A549 (cell line): ENCODE measurements around the gene DEFB132. TPM values are rescaled to one million over a fixed set of nuclear protein-coding genes. Genes with fewer than 3 reads are reported as not detected.

Source experiments
- ATAC-seq, 2 experiments: fragments of 200-7000 bp in 1 of 2; fragments of >200 bp in 1 of 2; cut with Nextera tagmentation in 1 of 2; cut with Tn5 transposase in 1 of 2; 3 replicates each; pipeline versions ENCODE4 v1.8.0 to v1.9.1; 2018 to 2020; ENCODE audit warnings: mild to moderate bottlenecking in 1 of 2, moderate library complexity in 1 of 2
- CTCF ChIA-PET: fragments of 300-600 bp; sonication (Branson Sonifier 250); formaldehyde crosslinking; extraction: SDS; loops from one replicate; lab custom pipeline; 2021; ENCODE audit warnings: antibody characterized with exemption, inconsistent platforms; lab: Yijun Ruan, JAX
- POLR2A ChIA-PET: fragments of 350-600 bp; formaldehyde crosslinking; extraction: SDS; loops from one replicate; lab custom pipeline; 2021; ENCODE audit warnings: antibody characterized with exemption, inconsistent platforms; lab: Yijun Ruan, JAX
- DNase-seq, 2 experiments: peaks; one replicate each; pipeline versions ENCODE4 v3.0.0 to v3.0.0-alpha.2; 2011 to 2016; ENCODE audit warnings: low read depth in 1 of 2, low spot score in 1 of 2
- FAIRE-seq: peaks from 2 replicates; lab custom pipeline; 2011; peaks lifted over from hg19 to GRCh38; lab: Jason Lieb, UNC
- H3K27ac ChIP-seq, 2 experiments: fragments of >200 bp; sonication (Bioruptor Twin); formaldehyde crosslinking; 3 replicates each; pipeline ENCODE4 v1.5.1; 2016 to 2017
- H3K4me1 ChIP-seq: fragments of >200 bp; sonication (Bioruptor Twin); formaldehyde crosslinking; 3 replicates; pipeline ENCODE4 v1.6.1; 2016
- H3K4me2 ChIP-seq: fragments of >200 bp; sonication (Bioruptor Twin); formaldehyde crosslinking; 3 replicates; pipeline ENCODE4 v1.6.1; 2016
- H3K4me3 ChIP-seq: fragments of >200 bp; sonication (Bioruptor Twin); formaldehyde crosslinking; 3 replicates; pipeline ENCODE4 v1.5.1; 2016
- H3K9me3 ChIP-seq: fragments of >200 bp; sonication (Bioruptor Twin); formaldehyde crosslinking; 3 replicates; pipeline ENCODE4 v1.6.1; 2016
- CBX8 ChIP-seq: fragments of 200-600 bp; sonication (generic); IDR thresholded peaks from 2 replicates; pipeline ENCODE4 v1.6.1; 2016
- CHD2 ChIP-seq: fragments of 150-350 bp; IDR thresholded peaks from 2 replicates; pipeline ENCODE4 v1.6.1; 2014; ENCODE audit warnings: low read length; ENCODE audit not compliant: partially characterized antibody
- CTCF ChIP-seq: fragments of >200 bp; sonication (Bioruptor Twin); formaldehyde crosslinking; IDR thresholded peaks from 3 replicates; pipeline ENCODE4 v1.5.1; 2016
- EHF ChIP-seq: fragments of 250-450 bp; sonication (Bioruptor Pico); IDR thresholded peaks from 2 replicates; pipeline ENCODE4 v1.5.0; 2020; ENCODE audit warnings: mild to moderate bottlenecking
- ELK1 ChIP-seq: fragments of 150-350 bp; IDR thresholded peaks from 2 replicates; pipeline ENCODE4 v1.6.1; 2014; ENCODE audit warnings: low read depth, mild to moderate bottlenecking, low read length
- ESRRA ChIP-seq: fragments of 150-350 bp; IDR thresholded peaks from 2 replicates; pipeline ENCODE4 v1.6.1; 2014; ENCODE audit warnings: mild to moderate bottlenecking, low read length, borderline replicate concordance
- FOSL2 ChIP-seq, 2 experiments: fragments of 450-650 bp in 1 of 2; fragments of >200 bp in 1 of 2; sonication (Bioruptor Twin) in 1 of 2; formaldehyde crosslinking; IDR thresholded peaks; 2 replicates each; pipeline versions ENCODE4 v1.5.0 to v1.6.1; 2016 to 2020; ENCODE audit warnings: mild to moderate bottlenecking in 1 of 2, moderate library complexity in 1 of 2
- HEYL ChIP-seq: fragments of 250-450 bp; sonication (Bioruptor Pico); IDR thresholded peaks from 2 replicates; pipeline ENCODE4 v1.8.0; 2021; ENCODE audit warnings: mild to moderate bottlenecking, moderate library complexity
- HMGXB4 ChIP-seq: fragments of 250-450 bp; sonication (Bioruptor Pico); IDR thresholded peaks from 2 replicates; pipeline ENCODE4 v1.5.0; 2021; ENCODE audit warnings: mild to moderate bottlenecking, moderate library complexity, borderline replicate concordance
- HOXB13 ChIP-seq: fragments of 250-450 bp; sonication (Bioruptor Pico); IDR thresholded peaks from 2 replicates; pipeline ENCODE4 v1.5.0; 2020; ENCODE audit warnings: low read depth, mild to moderate bottlenecking, moderate library complexity
- HOXB5 ChIP-seq: fragments of 250-450 bp; sonication (Bioruptor Pico); IDR thresholded peaks from 2 replicates; pipeline ENCODE4 v1.5.0; 2020; ENCODE audit warnings: mild to moderate bottlenecking, moderate library complexity
- JUNB ChIP-seq: fragments of >200 bp; sonication (Bioruptor Twin); formaldehyde crosslinking; IDR thresholded peaks from 2 replicates; pipeline ENCODE4 v1.6.1; 2016
- KDM5A ChIP-seq: fragments of 200-600 bp; sonication (generic); IDR thresholded peaks from 2 replicates; pipeline ENCODE4 v1.6.1; 2016; ENCODE audit warnings: antibody characterized with exemption, mild to moderate bottlenecking
- MAX ChIP-seq: IDR thresholded peaks from 2 replicates; pipeline ENCODE4 v1.6.1; 2012
- MAZ ChIP-seq: fragments of 150-350 bp; IDR thresholded peaks from 2 replicates; pipeline ENCODE4 v1.6.1; 2014; ENCODE audit warnings: antibody characterized with exemption, low read depth, low read length, borderline replicate concordance
- MYC ChIP-seq: IDR thresholded peaks from 2 replicates; pipeline ENCODE4 v1.6.1; 2012; ENCODE audit warnings: mild to moderate bottlenecking, inconsistent platforms, low read length, improper control_type of control experiment, borderline replicate concordance
- NFE2L2 ChIP-seq: fragments of 150-350 bp; conservative IDR thresholded peaks from 2 replicates; pipeline ENCODE4 v1.6.1; 2014; ENCODE audit warnings: low read length
- POLR2A ChIP-seq: IDR thresholded peaks from 2 replicates; pipeline ENCODE4 v1.6.1; 2012; ENCODE audit warnings: mild to moderate bottlenecking, low read length
- POLR2AphosphoS2 ChIP-seq: conservative IDR thresholded peaks from 2 replicates; pipeline ENCODE4 v1.6.1; 2012; ENCODE audit warnings: low read length, improper control_type of control experiment, inconsistent platforms
- RAD21 ChIP-seq, 2 experiments: fragments of >200 bp in 1 of 2; sonication (Bioruptor Twin) in 1 of 2; formaldehyde crosslinking in 1 of 2; IDR thresholded peaks in 1 of 2; conservative IDR thresholded peaks in 1 of 2; 2 replicates in 1 of 2; 3 replicates in 1 of 2; pipeline ENCODE4 v1.6.1; 2012 to 2018; ENCODE audit warnings: inconsistent platforms in 1 of 2
- RCOR1 ChIP-seq: fragments of 150-350 bp; IDR thresholded peaks from 2 replicates; pipeline ENCODE4 v1.6.1; 2014; ENCODE audit warnings: antibody characterized with exemption, low read length, low read depth
- REST ChIP-seq: fragments of 200-600 bp; sonication (generic); IDR thresholded peaks from 2 replicates; pipeline ENCODE4 v1.6.1; 2016; ENCODE audit warnings: antibody characterized with exemption, mild to moderate bottlenecking, moderate library complexity
- RFX5 ChIP-seq: fragments of 450-650 bp; IDR thresholded peaks from 2 replicates; pipeline ENCODE4 v1.7.1; 2014; ENCODE audit warnings: antibody characterized with exemption, mild to moderate bottlenecking, moderate library complexity
- SMC3 ChIP-seq: fragments of >200 bp; sonication (Bioruptor Twin); formaldehyde crosslinking; IDR thresholded peaks from 3 replicates; pipeline ENCODE4 v1.6.1; 2018; ENCODE audit warnings: inconsistent platforms
- TFCP2L1 ChIP-seq: fragments of 250-450 bp; sonication (Bioruptor Pico); IDR thresholded peaks from 2 replicates; pipeline ENCODE4 v1.5.0; 2021; ENCODE audit warnings: mild to moderate bottlenecking
- ZFP36 ChIP-seq: fragments of 450-650 bp; IDR thresholded peaks from 2 replicates; pipeline ENCODE4 v1.6.1; 2014; ENCODE audit warnings: borderline replicate concordance; ENCODE audit not compliant: partially characterized antibody
- WGBS: methylation state at CpG from one replicate; pipeline ENCODE4 v1.1.6; 2017; ENCODE audit errors: missing lambda C conversion rate; 5-methylcytosine and 5-hydroxymethylcytosine counted together
- polyA plus RNA-seq, 4 experiments: library from polyadenylated mRNA; depleted of rRNA in 3 of 4; stranded (reverse); fragments of >200 nt; fragmentation: RNase III in 1 of 4; extraction: RNeasy Plus Mini Kit Qiagen cat#74134 plus additional on column Dnase treatment in 1 of 4; gene quantifications; 2 replicates in 3 of 4; 3 replicates in 1 of 4; pipeline ENCODE4 v1.2.3, GENCODE V29; 2011 to 2017

DEFB132 gene
- polyA plus RNA-seq, 2 of the 4 experiments (the other 2 are of a cell fraction): not detected

GRCh38 chr20:263701-264100 is 6.2 kb downstream of the DEFB132 start:
- WGBS: 56% methylated on average over 11 of the region's 13 CpGs
- H3K4me3 ChIP-seq: no peak overlapping the region
- ATAC-seq: no peak
- no peaks in the 10 kb centered on the region for H3K9me3 ChIP-seq
- ChIA-PET CTCF (interaction anchor here (0.8 to 13.5 kb wide), 6 partner anchors 29 to 68 kb away, joined by 3 to 86 read pairs (median 3); no protein-coding TSS in a partner anchor), POLR2A (no interaction called here)
- no peaks in the 10 kb centered on the region for H3K4me1 ChIP-seq
- DNase-seq: no peak
- no peak for FAIRE-seq
- no peak overlapping the region for H3K27ac ChIP-seq
- no peak overlapping the region for H3K4me2 ChIP-seq
- TF ChIP-seq MAZ: no peak

- POLR2A ChIA-PET: interaction anchor here (0.6 to 1.2 kb wide), 2 partner anchors 57 to 80 kb away, joined by 3 read pairs; partner anchors contain the start of gene NRSN2
- TF ChIP-seq MAX (peak; percentile 90), SMC3 (peak; percentile 86), POLR2AphosphoS2 (no peak), RCOR1 (no peak), RFX5 (peak; percentile 36; the same call in 1 of the 2 replicates), POLR2A (peak; percentile 51), FOSL2 (IDR thresholded peaks at IDR 0.05) (no peak), FOSL2 (CRISPR knock-in tag; IDR thresholded peaks at IDR 0.05) (no peak), ELK1 (no peak), CBX8 (no peak), ZFP36 (no peak), HMGXB4 (CRISPR knock-in tag) (no peak), ESRRA (no peak), EHF (peak; percentile 10; the same call in 1 of the 2 replicates), CTCF (peak; percentile 96), HOXB5 (peak; percentile 63; the same call in 1 of the 2 replicates), NFE2L2 (no peak), JUNB (no peak), RAD21 (conservative IDR thresholded peaks at IDR 0.05 in 1 of 2, IDR thresholded peaks at IDR 0.05 in 1 of 2) (peak; percentile 94), MYC (peak; percentile 86), MAZ (no peak), KDM5A (no peak), REST (no peak), CHD2 (no peak), TFCP2L1 (no peak), HOXB13 (CRISPR knock-in tag) (peak; percentile 46; the same call in 1 of the 2 replicates), HEYL (CRISPR knock-in tag) (no peak)
These were observed 9.4 kb downstream of the DEFB132 start for GRCh38 chr20:266596-267562.

More at GRCh38 chr20:266596-267562, 9.4 kb downstream of the DEFB132 start:
- CTCF ChIA-PET: interaction anchor here (0.6 to 13.5 kb wide), 33 partner anchors 8 to 587 kb away, joined by 3 to 86 read pairs (median 5); partner anchors contain the start of genes DEFB129, DEFB132 and SOX12
- ATAC-seq: peak; percentile 81 to 95
- peak overlapping the region; percentile 86 for H3K4me2 ChIP-seq
- H3K4me3 ChIP-seq: peak overlapping the region; percentile 41
- H3K4me1 ChIP-seq: no peaks in the 10 kb centered on the region
- 11% methylated on average over 40 of the region's 43 CpGs for WGBS
- DNase-seq: peak; percentile 91
- FAIRE-seq: no peak
- H3K9me3 ChIP-seq: no peaks in the 10 kb centered on the region
- H3K27ac ChIP-seq: peak overlapping the region; percentile 43 to 83; a peak in 5 of 6 replicates
